Spleen (tissue), 13 donors: Measurements from ENCODE around the gene MGST2. TPM values are rescaled to one million over a fixed set of nuclear protein-coding genes. Genes with fewer than 3 reads are reported as not detected.

Experiments
- DNase-seq: peaks from one replicate; pipeline ENCODE4 v3.0.0-alpha.2; 2020
- H3K27ac ChIP-seq, 8 donors: fragments of 200-600 bp; sonication (generic) in 7 of 8; 1 replicate in 4 of 8; 2 replicates in 4 of 8; pipeline versions ENCODE4 v1.5.0 to v1.8.0; 2016 to 2021; ENCODE audit warnings: inconsistent platforms in 4 of 8, mild to moderate bottlenecking in 4 of 8, moderate library complexity in 1 of 8
- H3K27me3 ChIP-seq, 7 donors: fragments of 200-600 bp; sonication (generic) in 6 of 7; replicated peaks in 1 of 7; 1 replicate in 4 of 7; 2 replicates in 3 of 7; pipeline versions ENCODE4 v1.5.0 to v1.8.0; 2016 to 2021; ENCODE audit warnings: inconsistent platforms in 3 of 7, mild to moderate bottlenecking in 1 of 7
- H3K36me3 ChIP-seq, 6 donors: fragments of 200-600 bp; sonication (generic) in 5 of 6; 1 replicate in 4 of 6; 2 replicates in 2 of 6; pipeline versions ENCODE4 v1.5.0 to v1.8.0; 2016 to 2021; ENCODE audit warnings: inconsistent platforms in 2 of 6
- H3K4me1 ChIP-seq, 6 donors: fragments of 200-600 bp; sonication (generic) in 5 of 6; 1 replicate in 3 of 6; 2 replicates in 3 of 6; pipeline versions ENCODE4 v1.5.0 to v1.8.0; 2016 to 2021; ENCODE audit warnings: inconsistent platforms in 3 of 6
- H3K4me3 ChIP-seq, 8 donors: fragments of 200-600 bp; sonication (generic) in 7 of 8; 1 replicate in 4 of 8; 2 replicates in 4 of 8; pipeline versions ENCODE4 v1.5.0 to v1.8.0; 2016 to 2021; ENCODE audit warnings: inconsistent platforms in 4 of 8, mild to moderate bottlenecking in 4 of 8, moderate library complexity in 2 of 8
- H3K9me3 ChIP-seq, 8 donors: fragments of 200-600 bp; sonication (generic) in 7 of 8; 1 replicate in 4 of 8; 2 replicates in 4 of 8; pipeline versions ENCODE4 v1.5.0 to v1.8.0; 2016 to 2021; ENCODE audit warnings: inconsistent platforms in 4 of 8
- POLR2A ChIP-seq, 3 donors: fragments of 450-650 bp; IDR thresholded peaks; one replicate each; pipeline ENCODE4 v1.5.1; 2017; ENCODE audit warnings: antibody characterized with exemption in 3 of 3, mild to moderate bottlenecking in 1 of 3
- POLR2AphosphoS5 ChIP-seq, 3 donors: sonication (generic); formaldehyde crosslinking; IDR thresholded peaks; one replicate each; pipeline ENCODE4 v1.5.1; 2017; ENCODE audit warnings: antibody characterized with exemption in 3 of 3
- WGBS, 5 donors: extraction: QIAGEN DNeasy Blood & Tissue Kit in 3 of 5; methylation state at CpG; one replicate each; pipeline versions ENCODE4 v1.1.5 to v1.1.7; 2013 to 2018; 5-methylcytosine and 5-hydroxymethylcytosine counted together
- intact Hi-C: fragments of 100-400 bp; cut with DNase I; formaldehyde crosslinking; loops from one replicate; pipeline ENCODE4 v1.15.0; 2023; ENCODE audit warnings: low total_unique reads
- long read RNA-seq, 2 donors: transcript quantifications; one replicate each; lab custom pipeline, GENCODE V29; 2026
- polyA plus RNA-seq, 3 donors: library from polyadenylated mRNA; stranded (reverse); fragments of 200-250 nt; gene quantifications; one replicate each; pipeline ENCODE4 v1.2.1, GENCODE V29; 2013
- total RNA-seq, 7 donors: library from RNA; depleted of rRNA in 3 of 7; stranded (reverse); fragments of >200 nt in 3 of 7; fragmentation: NEBNext Ultra II Directional in 4 of 7; extraction: Animal tissue kit (Norgen Biotek cat#: 25700) in 4 of 7; gene quantifications; one replicate each; pipeline versions ENCODE4 v1.1.0 to v1.2.1, GENCODE V29; 2016 to 2021
- TF ChIP-seq, protein P1 (sequence below), 11 experiments: fragments of 200-600 bp in 7 of 11; fragments of 450-650 bp in 4 of 11; sonication (generic) in 4 of 11; IDR thresholded peaks in 8 of 11; conservative IDR thresholded peaks in 3 of 11; 1 replicate in 7 of 11; 2 replicates in 4 of 11; pipeline versions ENCODE4 v1.4.0 to v1.8.0; 2016 to 2021; ENCODE audit warnings: antibody characterized with exemption in 11 of 11, inconsistent platforms in 4 of 11, mild to moderate bottlenecking in 1 of 11
- donor health status: healthy with polysubstance abuse.
- donor health status: DM: no; HTN: no; CAD: no; lungs with moderate emphysema.
- donor health status: DM: no; HTN: no; CAD: no.
- donor health status: Bipolar disorder and iron deficiency.
- donor health status: healthy.
- donor health status: DM: no; HTN: no; CAD: no.
- donor health status: DM: yes; HTN: yes; CAD: no.

MGST2 gene
- total RNA-seq: 100 to 1,000 TPM in 1 of 7 donors, 10 to 100 TPM in 6; 41.5 to 114 (median 67.3) TPM
- 10 to 100 TPM; 26.9 to 54.1 (median 50.6) TPM for polyA plus RNA-seq
- long read RNA-seq, donor 1, transcript MGST2-201 (5 exons, 801 nt): major isoform, 46 of 64 reads
- long read RNA-seq, donor 1, partial matches to known transcripts: 17 of 64 reads
- long read RNA-seq, donor 1, other reads (novel, unspliced or antisense): 0 of 64 reads
- long read RNA-seq, donor 2, transcript MGST2-201 (5 exons, 801 nt): major isoform, 39 of 68 reads
- long read RNA-seq, donor 2, partial matches to known transcripts: 24 of 68 reads
- long read RNA-seq, donor 2, other reads (novel, unspliced or antisense): 0 of 68 reads

GRCh38 chr4:139665690-139666529 is at the start of gene MGST2:
Gene MGST2, plus strand, starts transcription at chr4:139665819. Its CDS starts 201 bp downstream, at chr4:139666020.
- Histone ChIP-seq H3K27me3 (no peaks in the 10 kb centered on the region), H3K4me1 (peaks cover 7 to 55% (median 29%) of the 10 kb centered on the region in 6 donors), H3K9me3 (no peaks in the 10 kb centered on the region), H3K27ac (peak within 1 kb of the TSS; percentile 76 to 90 (median 82)), H3K36me3 (no peaks in the 10 kb centered on the region), H3K4me3 (peak within 1 kb of the TSS; percentile 44 to 74 (median 51))
- intact Hi-C loops: no loop called here
- WGBS, 5 donors: 0 to 2% (median 1%) methylated on average over 32 of the region's 32 CpGs
- peak; percentile 90 for DNase-seq
- TF ChIP-seq POLR2AphosphoS5 (IDR thresholded peaks at IDR 0.05) (peak; percentile 69 to 87 (median 73)), POLR2A (IDR thresholded peaks at IDR 0.05) (peak in 1 of 3 donors; percentile 41)
- TF ChIP-seq, protein P1, sequence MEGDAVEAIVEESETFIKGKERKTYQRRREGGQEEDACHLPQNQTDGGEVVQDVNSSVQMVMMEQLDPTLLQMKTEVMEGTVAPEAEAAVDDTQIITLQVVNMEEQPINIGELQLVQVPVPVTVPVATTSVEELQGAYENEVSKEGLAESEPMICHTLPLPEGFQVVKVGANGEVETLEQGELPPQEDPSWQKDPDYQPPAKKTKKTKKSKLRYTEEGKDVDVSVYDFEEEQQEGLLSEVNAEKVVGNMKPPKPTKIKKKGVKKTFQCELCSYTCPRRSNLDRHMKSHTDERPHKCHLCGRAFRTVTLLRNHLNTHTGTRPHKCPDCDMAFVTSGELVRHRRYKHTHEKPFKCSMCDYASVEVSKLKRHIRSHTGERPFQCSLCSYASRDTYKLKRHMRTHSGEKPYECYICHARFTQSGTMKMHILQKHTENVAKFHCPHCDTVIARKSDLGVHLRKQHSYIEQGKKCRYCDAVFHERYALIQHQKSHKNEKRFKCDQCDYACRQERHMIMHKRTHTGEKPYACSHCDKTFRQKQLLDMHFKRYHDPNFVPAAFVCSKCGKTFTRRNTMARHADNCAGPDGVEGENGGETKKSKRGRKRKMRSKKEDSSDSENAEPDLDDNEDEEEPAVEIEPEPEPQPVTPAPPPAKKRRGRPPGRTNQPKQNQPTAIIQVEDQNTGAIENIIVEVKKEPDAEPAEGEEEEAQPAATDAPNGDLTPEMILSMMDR (IDR thresholded peaks at IDR 0.05 in 8 of 11, conservative IDR thresholded peaks at IDR 0.05 in 3 of 11): no peak

DNA sequence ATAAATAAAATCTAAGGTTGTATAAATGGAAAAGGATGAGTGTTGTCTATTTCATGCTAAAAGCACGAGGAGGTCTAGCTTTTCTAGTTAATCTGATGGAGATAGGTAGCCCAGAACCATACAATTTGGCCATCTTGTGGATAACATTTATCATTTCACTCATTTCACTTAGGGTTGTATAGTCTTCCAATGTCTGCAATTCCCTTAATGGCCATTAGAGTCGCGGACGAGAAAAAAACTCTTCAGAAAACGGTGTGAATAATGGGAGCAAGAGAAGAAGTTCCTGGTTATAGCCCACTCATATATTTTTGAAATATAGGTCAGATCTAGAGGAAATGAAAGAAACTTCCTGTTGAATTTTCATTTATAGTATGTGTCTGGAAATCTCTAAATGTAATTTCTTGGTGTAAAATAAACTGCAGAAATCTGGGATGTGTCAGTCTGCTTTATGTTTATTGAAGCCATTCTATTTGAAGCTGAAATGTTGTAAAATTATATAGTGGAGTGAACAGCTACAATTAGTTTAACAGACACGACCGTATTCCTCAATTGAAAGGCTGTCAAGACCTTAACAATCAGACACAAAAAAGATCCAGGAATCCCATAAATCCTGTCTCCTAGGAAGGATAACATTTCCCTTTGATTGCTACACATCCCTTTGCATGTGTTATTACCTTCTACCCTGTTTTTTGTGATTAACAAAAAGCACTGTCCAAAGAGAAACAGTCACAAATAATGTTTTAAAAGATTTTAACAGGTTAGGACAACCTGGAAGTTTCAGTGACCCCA is 47.7 kb upstream of the MGST2 start:
- intact Hi-C loops: no loop called here
- Histone ChIP-seq H3K4me3 (no peak overlapping the region), H3K36me3 (no peaks in the 10 kb centered on the region), H3K27me3 (no peaks in the 10 kb centered on the region), H3K27ac (no peak overlapping the region), H3K9me3 (no peaks in the 10 kb centered on the region), H3K4me1 (no peaks in the 10 kb centered on the region)
- TF ChIP-seq POLR2A (IDR thresholded peaks at IDR 0.05) (no peak), POLR2AphosphoS5 (IDR thresholded peaks at IDR 0.05) (no peak)
- TF ChIP-seq, protein P1 (IDR thresholded peaks at IDR 0.05 in 8 of 11, conservative IDR thresholded peaks at IDR 0.05 in 3 of 11): peak in 4 of 11 experiments; percentile 12 to 35 (median 26)
- no peak for DNase-seq
- 61 to 71% (median 65%) methylated on average over 7 of the region's 7 CpGs for WGBS, 5 donors

- H3K4me3 ChIP-seq: no peak overlapping the region
- H3K27ac ChIP-seq: no peak overlapping the region
- no peak for TF ChIP-seq POLR2AphosphoS5 (IDR thresholded peaks at IDR 0.05)
- TF ChIP-seq POLR2A (IDR thresholded peaks at IDR 0.05): no peak
- TF ChIP-seq, protein P1 (IDR thresholded peaks at IDR 0.05 in 8 of 11, conservative IDR thresholded peaks at IDR 0.05 in 3 of 11): peak in 7 of 11 experiments; percentile 6 to 29 (median 21)
- no peaks in the 10 kb centered on the region for H3K36me3 ChIP-seq
- 84 to 97% (median 93%) methylated on average over 5 of the region's 5 CpGs for WGBS, 5 donors
- intact Hi-C loops: no loop called here
- DNase-seq: no peak
- no peaks in the 10 kb centered on the region for H3K27me3 ChIP-seq
- H3K4me1 ChIP-seq: no peaks in the 10 kb centered on the region
- no peaks in the 10 kb centered on the region for H3K9me3 ChIP-seq
These were observed 46.0 kb upstream of the MGST2 start for GRCh38 chr4:139619644-139620043.
